Activated naive CD8-positive, alpha-beta T cell treated with anti-CD3 and anti-CD28 coated beads, Interleukin-2, amount 50 U/mL, for 24 hours (primary cell): ENCODE results near the gene TEKT5.
"Not testable (repeated sequence)": the region's sequence is repeated elsewhere in the genome, so short reads cannot be mapped to it uniquely, and the experiment has no call there.

Source experiments
- ATAC-seq: fragments of 150-1000 bp; cut with Tn5 transposase; one replicate; pipeline ENCODE4 v1.10.0; 2021
- DNase-seq: peaks from one replicate; pipeline ENCODE4 v3.0.0; 2021
- H3K27ac Mint-ChIP-seq: one replicate; pipeline ENCODE4 v1.8.0; 2021; ENCODE audit warnings: mild to moderate bottlenecking, mixed read lengths
- H3K27me3 Mint-ChIP-seq: one replicate; pipeline ENCODE4 v1.8.0; 2021; ENCODE audit warnings: mixed read lengths
- H3K36me3 Mint-ChIP-seq: one replicate; pipeline ENCODE4 v1.8.0; 2021; ENCODE audit warnings: low read depth, mixed read lengths
- H3K4me1 Mint-ChIP-seq: one replicate; pipeline ENCODE4 v1.8.0; 2021; ENCODE audit warnings: mixed read lengths
- H3K4me3 Mint-ChIP-seq: one replicate; pipeline ENCODE4 v1.8.0; 2021; ENCODE audit warnings: mild to moderate bottlenecking, moderate library complexity, mixed read lengths
- H3K9me3 Mint-ChIP-seq: one replicate; pipeline ENCODE4 v1.8.0; 2021; ENCODE audit warnings: mixed read lengths

Gene TEKT5

GRCh38 chr16:10658943-10659342, 35.8 kb downstream of the TEKT5 start:
- DNase-seq (no peak), ATAC-seq (no peak)
- Mint-ChIP-seq H3K27ac (no peak overlapping the region), H3K4me1 (no peaks in the 10 kb centered on the region), H3K9me3 (no peaks in the 10 kb centered on the region), H3K4me3 (no peak overlapping the region), H3K27me3 (peaks cover 11% of the 10 kb centered on the region), H3K36me3 (no peaks in the 10 kb centered on the region)

- Mint-ChIP-seq H3K27me3 (peaks cover 11% of the 10 kb centered on the region), H3K9me3 (no peaks in the 10 kb centered on the region), H3K27ac (no peak overlapping the region), H3K4me3 (no peak overlapping the region), H3K4me1 (no peaks in the 10 kb centered on the region), H3K36me3 (no peaks in the 10 kb centered on the region)
- no peak for DNase-seq
- no peak for ATAC-seq
These were observed 36.8 kb downstream of the TEKT5 start for GRCh38 chr16:10657925-10658324.

GRCh38 chr16:10656618-10657017, 38.1 kb downstream of the TEKT5 start:
- no peak overlapping the region for H3K27ac Mint-ChIP-seq
- no peaks in the 10 kb centered on the region for H3K4me1 Mint-ChIP-seq
- no peaks in the 10 kb centered on the region for H3K9me3 Mint-ChIP-seq
- peaks cover 4% of the 10 kb centered on the region for H3K27me3 Mint-ChIP-seq
- ATAC-seq (no peak), DNase-seq (no peak)
- no peak overlapping the region for H3K4me3 Mint-ChIP-seq
- H3K36me3 Mint-ChIP-seq = no peaks in the 10 kb centered on the region

- Mint-ChIP-seq H3K36me3 (no peaks in the 10 kb centered on the region), H3K9me3 (no peaks in the 10 kb centered on the region), H3K27me3 (peaks cover 4% of the 10 kb centered on the region), H3K4me1 (no peaks in the 10 kb centered on the region), H3K27ac (no peak overlapping the region), H3K4me3 (no peak overlapping the region)
- no peak for DNase-seq
- no peak for ATAC-seq
These were observed 39.2 kb downstream of the TEKT5 start for GRCh38 chr16:10655415-10655977.

GRCh38 chr16:10654592-10655414, 39.9 kb downstream of the TEKT5 start:
- no peak overlapping the region for H3K27ac Mint-ChIP-seq
- no peaks in the 10 kb centered on the region for H3K4me1 Mint-ChIP-seq
- H3K4me3 Mint-ChIP-seq = no peak overlapping the region
- H3K36me3 Mint-ChIP-seq = no peaks in the 10 kb centered on the region
- no peak for ATAC-seq
- H3K27me3 Mint-ChIP-seq = peaks cover 4% of the 10 kb centered on the region
- no peaks in the 10 kb centered on the region for H3K9me3 Mint-ChIP-seq
- no peak for DNase-seq

GRCh38 chr16:10652730-10653590, 41.8 kb downstream of the TEKT5 start:
- H3K4me1 Mint-ChIP-seq = no peaks in the 10 kb centered on the region
- no peaks in the 10 kb centered on the region for H3K9me3 Mint-ChIP-seq
- H3K4me3 Mint-ChIP-seq = no peak overlapping the region
- no peak for ATAC-seq
- no peak overlapping the region for H3K27ac Mint-ChIP-seq
- DNase-seq = no peak
- H3K36me3 Mint-ChIP-seq = no peaks in the 10 kb centered on the region
- H3K27me3 Mint-ChIP-seq = peaks cover 2% of the 10 kb centered on the region

GRCh38 chr16:10649098-10649497, 45.6 kb downstream of the TEKT5 start:
- not testable (repeated sequence) for ATAC-seq, H3K4me1 Mint-ChIP-seq

GRCh38 chr16:10647721-10648296, 46.9 kb downstream of the TEKT5 start:
- Mint-ChIP-seq H3K4me3 (no peak overlapping the region), H3K36me3 (no peaks in the 10 kb centered on the region), H3K9me3 (no peaks in the 10 kb centered on the region), H3K27me3 (no peaks in the 10 kb centered on the region), H3K4me1 (no peaks in the 10 kb centered on the region), H3K27ac (no peak overlapping the region)
- DNase-seq (no peak), ATAC-seq (no peak)

More at GRCh38 chr16:10649098-10649497, 45.6 kb downstream of the TEKT5 start:
- H3K36me3 Mint-ChIP-seq, H3K27ac Mint-ChIP-seq, DNase-seq, H3K4me3 Mint-ChIP-seq, H3K27me3 Mint-ChIP-seq, H3K9me3 Mint-ChIP-seq: not testable (repeated sequence)

GRCh38 chr16:10647264-10647720, 47.4 kb downstream of the TEKT5 start:
- Mint-ChIP-seq H3K4me1 (no peaks in the 10 kb centered on the region), H3K9me3 (no peaks in the 10 kb centered on the region), H3K27ac (no peak overlapping the region), H3K4me3 (no peak overlapping the region), H3K27me3 (no peaks in the 10 kb centered on the region), H3K36me3 (no peaks in the 10 kb centered on the region)
- DNase-seq (no peak), ATAC-seq (no peak)

GRCh38 chr16:10646581-10647263, 48.0 kb downstream of the TEKT5 start:
- Mint-ChIP-seq H3K9me3 (no peaks in the 10 kb centered on the region), H3K4me1 (no peaks in the 10 kb centered on the region), H3K36me3 (no peaks in the 10 kb centered on the region), H3K27ac (no peak overlapping the region), H3K27me3 (no peaks in the 10 kb centered on the region), H3K4me3 (no peak overlapping the region)
- ATAC-seq = no peak
- no peak for DNase-seq

- H3K36me3 Mint-ChIP-seq = no peaks in the 10 kb centered on the region
- DNase-seq (no peak), ATAC-seq (no peak)
- H3K4me3 Mint-ChIP-seq = no peak overlapping the region
- no peaks in the 10 kb centered on the region for H3K9me3 Mint-ChIP-seq
- H3K27ac Mint-ChIP-seq = no peak overlapping the region
- no peaks in the 10 kb centered on the region for H3K27me3 Mint-ChIP-seq
- H3K4me1 Mint-ChIP-seq = no peaks in the 10 kb centered on the region
These were observed 48.5 kb downstream of the TEKT5 start for GRCh38 chr16:10646228-10646580.

- no peaks in the 10 kb centered on the region for H3K36me3 Mint-ChIP-seq
- peaks cover 3% of the 10 kb centered on the region for H3K27me3 Mint-ChIP-seq
- no peak overlapping the region for H3K27ac Mint-ChIP-seq
- ATAC-seq (no peak), DNase-seq (no peak)
- H3K9me3 Mint-ChIP-seq = no peaks in the 10 kb centered on the region
- no peak overlapping the region for H3K4me3 Mint-ChIP-seq
- H3K4me1 Mint-ChIP-seq = no peaks in the 10 kb centered on the region
These were observed 50.6 kb downstream of the TEKT5 start for GRCh38 chr16:10644092-10644491.

- no peak overlapping the region for H3K4me3 Mint-ChIP-seq
- no peaks in the 10 kb centered on the region for H3K36me3 Mint-ChIP-seq
- H3K9me3 Mint-ChIP-seq = no peaks in the 10 kb centered on the region
- ATAC-seq = no peak
- peaks cover 3% of the 10 kb centered on the region for H3K27me3 Mint-ChIP-seq
- no peak overlapping the region for H3K27ac Mint-ChIP-seq
- no peak for DNase-seq
- no peaks in the 10 kb centered on the region for H3K4me1 Mint-ChIP-seq
These were observed 51.8 kb downstream of the TEKT5 start for GRCh38 chr16:10642964-10643363.
